Astrocyte of the spinal cord (primary cell): Measurements from ENCODE around the gene RNF220.

Experiments
- DNase-seq: peaks from one replicate; pipeline ENCODE4 v3.0.0; 2011; ENCODE audit warnings: low read depth, low spot score
- H3K4me3 ChIP-seq: 2 replicates; pipeline ENCODE4 v1.5.1; 2011; ENCODE audit warnings: low read depth, mild to moderate bottlenecking, low read length, moderate library complexity
- CTCF ChIP-seq: IDR thresholded peaks from 2 replicates; pipeline ENCODE4 v1.5.1; 2012; ENCODE audit warnings: low read depth, mild to moderate bottlenecking, low read length, inconsistent platforms
- in situ Hi-C: cut with HindIII; loops from 2 replicates; pipeline ENCODE4 v1.10.0; 2017; ENCODE audit warnings: low sequenced_read_pairs

Gene RNF220

GRCh38 chr1:44685881-44686280 lies 280.8 kb downstream of the RNF220 start:
- no peak for TF ChIP-seq CTCF
- H3K4me3 ChIP-seq: no peak overlapping the region
- in situ Hi-C loops: no loop called here
- no peak for DNase-seq

GRCh38 chr1:44688760-44689446 lies 283.8 kb downstream of the RNF220 start:
- H3K4me3 ChIP-seq: no peak overlapping the region
- in situ Hi-C loops: no loop called here
- no peak for DNase-seq
- TF ChIP-seq CTCF: no peak

GRCh38 chr1:44689447-44689765 lies 284.4 kb downstream of the RNF220 start:
- no peak for DNase-seq

GRCh38 chr1:44693159-44693558 lies 288.1 kb downstream of the RNF220 start:
- H3K4me3 ChIP-seq: no peak overlapping the region
- DNase-seq: no peak
- in situ Hi-C loops: no loop called here
- no peak for TF ChIP-seq CTCF

More at GRCh38 chr1:44689447-44689765, 284.4 kb downstream of the RNF220 start:
- TF ChIP-seq CTCF: no peak
- H3K4me3 ChIP-seq: no peak overlapping the region
- in situ Hi-C loops: no loop called here

- no peak for DNase-seq
- no peak overlapping the region for H3K4me3 ChIP-seq
- in situ Hi-C loops: no loop called here
- no peak for TF ChIP-seq CTCF
Measured at GRCh38 chr1:44693900-44694299, 288.8 kb downstream of the RNF220 start.

GRCh38 chr1:44694863-44695478 lies 289.9 kb downstream of the RNF220 start:
- no peak for TF ChIP-seq CTCF
- no peak overlapping the region for H3K4me3 ChIP-seq
- no peak for DNase-seq
- in situ Hi-C loops: no loop called here
